Fibroblast of lung (primary cell): ENCODE data around the gene NLRC3. TPM values are rescaled to one million over a fixed set of nuclear protein-coding genes. Genes with fewer than 3 reads are reported as not detected.

ENCODE experiments used
- DNase-seq, 2 donors: peaks; one replicate each; pipeline versions ENCODE4 v3.0.0 to v3.0.0-alpha.2; 2010; ENCODE audit warnings: low read depth in 2 of 2
- H2AFZ ChIP-seq: 2 replicates; pipeline ENCODE4 v1.5.1; 2012; ENCODE audit warnings: low read length, control low read depth, inconsistent platforms
- H3K27ac ChIP-seq: 2 replicates; pipeline ENCODE4 v1.5.1; 2011; ENCODE audit warnings: low read length, control low read depth; ENCODE audit not compliant: insufficient read depth
- H3K27me3 ChIP-seq: 2 replicates; pipeline ENCODE4 v1.5.1; 2011; ENCODE audit warnings: mild to moderate bottlenecking, low read length; ENCODE audit not compliant: control insufficient read depth, insufficient read depth
- H3K36me3 ChIP-seq: 2 replicates; pipeline ENCODE4 v1.5.1; 2011; ENCODE audit warnings: low read length; ENCODE audit not compliant: control insufficient read depth, insufficient read depth
- H3K4me1 ChIP-seq: 2 replicates; pipeline ENCODE4 v1.5.1; 2011; ENCODE audit warnings: low read length; ENCODE audit not compliant: control insufficient read depth, insufficient read depth; ENCODE audit errors: extremely low read depth
- H3K4me2 ChIP-seq: 2 replicates; pipeline ENCODE4 v1.5.1; 2011; ENCODE audit warnings: low read length, control low read depth; ENCODE audit not compliant: insufficient read depth; ENCODE audit errors: extremely low read depth
- H3K4me3 ChIP-seq, 4 experiments: fragments of 200-600 bp in 1 of 4; sonication (generic) in 1 of 4; replicated peaks in 1 of 4; 2 replicates each; pipeline ENCODE4 v1.5.1; 2011 to 2016; ENCODE audit warnings: low read length in 4 of 4, low read depth in 3 of 4, mild to moderate bottlenecking in 3 of 4, control low read depth in 2 of 4, inconsistent platforms in 1 of 4, mixed read lengths in 1 of 4; ENCODE audit not compliant: insufficient read depth in 1 of 4; ENCODE audit errors: control extremely low read depth in 1 of 4
- H3K79me2 ChIP-seq: 2 replicates; pipeline ENCODE4 v1.5.1; 2012; ENCODE audit warnings: mild to moderate bottlenecking, low read length, inconsistent platforms; ENCODE audit not compliant: control insufficient read depth, insufficient read depth
- H3K9ac ChIP-seq: 2 replicates; pipeline ENCODE4 v1.5.1; 2011; ENCODE audit warnings: mild to moderate bottlenecking, low read length, control low read depth; ENCODE audit not compliant: insufficient read depth
- H3K9me3 ChIP-seq: 2 replicates; pipeline ENCODE4 v1.5.1; 2012; ENCODE audit warnings: low read depth, low read length; ENCODE audit not compliant: control insufficient read depth, insufficient read depth
- H4K20me1 ChIP-seq: 2 replicates; pipeline ENCODE4 v1.5.1; 2011; ENCODE audit warnings: low read length; ENCODE audit not compliant: control insufficient read depth, insufficient read depth; ENCODE audit errors: extremely low read depth
- EZH2 ChIP-seq: IDR thresholded peaks from 2 replicates; pipeline ENCODE4 v1.5.1; 2012; ENCODE audit warnings: low read length, control low read depth, mild to moderate bottlenecking; ENCODE audit errors: missing control alignments
- polyA plus RNA-seq, 2 donors: library from polyadenylated mRNA; depleted of rRNA in 1 of 2; stranded (reverse) in 1 of 2; unstranded in 1 of 2; fragments of >200 nt; gene quantifications; 2 replicates each; pipeline ENCODE4 v1.2.1, GENCODE V29; 2011 to 2012; ENCODE audit warnings: missing spikeins in 1 of 2
- total RNA-seq: library from RNA; depleted of rRNA; stranded (reverse); fragments of >200 nt; gene quantifications from 2 replicates; pipeline ENCODE4 v1.2.1, GENCODE V29; 2014
- TF ChIP-seq, protein P1 (sequence below), 2 donors: IDR thresholded peaks in 1 of 2; conservative IDR thresholded peaks in 1 of 2; 1 replicate in 1 of 2; 2 replicates in 1 of 2; pipeline ENCODE4 v1.5.1; 2011 to 2012; ENCODE audit warnings: low read length in 2 of 2, control low read depth in 1 of 2, inconsistent platforms in 1 of 2, low read depth in 1 of 2, mild to moderate bottlenecking in 1 of 2

NLRC3 gene
- total and polyA plus RNA-seq, 2 donors (not counting 1 experiment from before 2014, with no cell fraction given): 0.17 TPM; not detected in 1

DNA sequence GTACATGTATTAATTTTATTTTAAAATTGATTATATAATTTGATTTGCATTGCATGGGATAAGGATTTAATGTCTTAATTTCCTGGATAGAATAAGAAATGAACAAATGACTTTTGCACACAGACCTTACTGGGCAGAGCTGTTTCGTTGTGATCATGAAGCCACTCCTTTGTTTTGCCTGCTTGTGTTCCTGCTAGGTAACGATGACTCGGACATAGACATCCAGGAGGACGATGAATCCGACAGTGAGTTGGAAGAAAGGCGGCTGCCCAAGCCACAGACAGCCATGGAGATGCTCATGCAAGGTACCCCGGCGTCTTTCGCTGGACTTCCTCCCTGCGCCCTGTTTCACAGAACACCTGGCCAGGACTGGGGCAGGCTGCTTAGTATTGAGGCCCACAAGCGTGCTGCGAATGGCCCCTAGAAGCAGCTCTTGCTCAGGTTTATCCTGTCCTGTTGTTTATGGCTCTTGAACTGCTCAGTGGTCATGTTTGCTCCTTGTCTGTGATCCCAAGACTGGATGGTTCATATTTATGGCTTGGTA, 46.8 kb downstream of the NLRC3 start:
- Histone ChIP-seq H3K79me2 (no peaks in the 10 kb centered on the region), H4K20me1 (no peaks in the 10 kb centered on the region), H3K36me3 (peaks cover 9% of the 10 kb centered on the region), H3K4me2 (no peak overlapping the region), H3K9me3 (no peaks in the 10 kb centered on the region), H2AFZ (no peak overlapping the region), H3K27me3 (no peaks in the 10 kb centered on the region), H3K27ac (no peak overlapping the region), H3K9ac (no peak overlapping the region), H3K4me3 (no peak overlapping the region), H3K4me1 (no peaks in the 10 kb centered on the region)
- DNase-seq: no peak
- TF ChIP-seq, protein P1, sequence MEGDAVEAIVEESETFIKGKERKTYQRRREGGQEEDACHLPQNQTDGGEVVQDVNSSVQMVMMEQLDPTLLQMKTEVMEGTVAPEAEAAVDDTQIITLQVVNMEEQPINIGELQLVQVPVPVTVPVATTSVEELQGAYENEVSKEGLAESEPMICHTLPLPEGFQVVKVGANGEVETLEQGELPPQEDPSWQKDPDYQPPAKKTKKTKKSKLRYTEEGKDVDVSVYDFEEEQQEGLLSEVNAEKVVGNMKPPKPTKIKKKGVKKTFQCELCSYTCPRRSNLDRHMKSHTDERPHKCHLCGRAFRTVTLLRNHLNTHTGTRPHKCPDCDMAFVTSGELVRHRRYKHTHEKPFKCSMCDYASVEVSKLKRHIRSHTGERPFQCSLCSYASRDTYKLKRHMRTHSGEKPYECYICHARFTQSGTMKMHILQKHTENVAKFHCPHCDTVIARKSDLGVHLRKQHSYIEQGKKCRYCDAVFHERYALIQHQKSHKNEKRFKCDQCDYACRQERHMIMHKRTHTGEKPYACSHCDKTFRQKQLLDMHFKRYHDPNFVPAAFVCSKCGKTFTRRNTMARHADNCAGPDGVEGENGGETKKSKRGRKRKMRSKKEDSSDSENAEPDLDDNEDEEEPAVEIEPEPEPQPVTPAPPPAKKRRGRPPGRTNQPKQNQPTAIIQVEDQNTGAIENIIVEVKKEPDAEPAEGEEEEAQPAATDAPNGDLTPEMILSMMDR (conservative IDR thresholded peaks at IDR 0.05 in 1 of 2, IDR thresholded peaks at IDR 0.05 in 1 of 2; ENCODE audit: low read depth in 1 of 2, low read length in 2 of 2): no peak
- TF ChIP-seq EZH2: no peak

DNA sequence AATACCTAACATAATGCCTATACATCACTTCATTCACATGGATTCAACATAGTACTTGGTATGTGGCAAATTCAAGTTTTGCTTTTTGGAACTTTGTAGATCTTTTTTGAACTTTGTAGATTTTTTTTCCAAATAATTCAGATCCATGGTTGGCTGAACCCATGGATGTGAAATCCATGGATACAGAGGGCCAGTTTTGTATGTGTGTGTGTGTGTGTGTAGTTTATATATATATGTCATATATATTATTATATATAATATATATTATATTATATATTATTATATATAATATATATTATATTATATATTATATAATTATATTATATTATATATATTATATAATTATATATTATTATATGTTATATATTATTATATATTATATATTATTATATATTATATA, 48.0 kb downstream of the NLRC3 start:
- Histone ChIP-seq H3K4me3 (no peak overlapping the region), H3K36me3 (peaks cover 9% of the 10 kb centered on the region), H3K9me3 (no peaks in the 10 kb centered on the region), H3K9ac (no peak overlapping the region), H3K4me2 (no peak overlapping the region), H3K79me2 (no peaks in the 10 kb centered on the region), H3K27me3 (no peaks in the 10 kb centered on the region), H2AFZ (no peak overlapping the region), H4K20me1 (no peaks in the 10 kb centered on the region), H3K4me1 (no peaks in the 10 kb centered on the region), H3K27ac (no peak overlapping the region)
- DNase-seq: no peak
- TF ChIP-seq, protein P1 (conservative IDR thresholded peaks at IDR 0.05 in 1 of 2, IDR thresholded peaks at IDR 0.05 in 1 of 2; ENCODE audit: low read depth in 1 of 2, low read length in 2 of 2): no peak
- TF ChIP-seq EZH2: no peak

DNA sequence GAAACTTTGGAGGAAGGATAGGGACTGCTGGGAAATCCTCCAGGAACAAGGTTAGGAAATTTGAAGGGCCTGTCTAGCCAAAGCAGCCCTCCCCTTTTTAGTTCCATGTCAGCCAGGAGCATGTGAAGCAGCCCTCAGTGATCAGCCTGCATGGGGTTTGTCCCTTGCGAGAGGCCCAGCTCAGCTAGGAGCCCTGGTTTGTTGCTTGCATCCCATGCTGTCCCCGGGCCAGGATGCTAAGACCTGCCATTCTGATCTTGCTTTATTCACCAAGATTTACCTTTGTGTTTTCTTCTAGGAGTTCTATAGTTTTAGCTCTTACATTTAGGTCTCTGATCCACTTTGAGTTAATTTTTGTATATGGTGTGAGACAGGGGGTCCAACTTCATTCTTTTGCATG, 48.8 kb downstream of the NLRC3 start:
- H3K4me1 ChIP-seq: no peaks in the 10 kb centered on the region
- H3K36me3 ChIP-seq: peaks cover 9% of the 10 kb centered on the region
- no peak overlapping the region for H2AFZ ChIP-seq
- H3K79me2 ChIP-seq: no peaks in the 10 kb centered on the region
- H3K4me2 ChIP-seq: no peak overlapping the region
- TF ChIP-seq, protein P1 (conservative IDR thresholded peaks at IDR 0.05 in 1 of 2, IDR thresholded peaks at IDR 0.05 in 1 of 2; ENCODE audit: low read depth in 1 of 2, low read length in 2 of 2): no peak
- no peak for TF ChIP-seq EZH2
- no peak for DNase-seq
- no peaks in the 10 kb centered on the region for H3K27me3 ChIP-seq
- no peak overlapping the region for H3K4me3 ChIP-seq
- no peak overlapping the region for H3K9ac ChIP-seq
- H4K20me1 ChIP-seq: no peaks in the 10 kb centered on the region
- no peak overlapping the region for H3K27ac ChIP-seq
- H3K9me3 ChIP-seq: no peaks in the 10 kb centered on the region
